ENCODE results near the gene BCL11B. TPM values are rescaled to one million over a fixed set of nuclear protein-coding genes. Genes with fewer than 3 reads are reported as not detected.

The BCL11B gene
- total and polyA plus RNA-seq, 2 donors from 2014 or later = 0.13 to 3.3 TPM

DNA sequence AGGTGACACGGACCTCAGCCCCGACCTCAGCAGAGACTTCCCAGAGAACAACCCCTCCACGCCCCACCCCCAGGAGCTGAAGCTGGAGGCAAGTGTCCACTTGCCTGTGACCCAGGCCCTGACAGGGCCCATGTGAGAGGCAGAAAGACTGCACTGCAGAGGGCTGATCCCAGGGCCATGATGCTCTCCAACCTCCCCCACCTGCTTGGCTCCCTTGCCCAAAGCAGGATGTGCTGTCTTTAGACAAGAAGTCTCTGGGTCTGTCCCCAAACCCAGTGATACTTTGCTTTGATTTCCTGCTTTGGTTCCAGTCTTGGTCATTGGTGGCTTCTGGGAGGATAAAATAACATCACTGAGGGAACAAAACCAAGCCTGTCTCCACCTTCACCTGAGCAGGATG is 59.4 kb downstream of the BCL11B start:
- Histone ChIP-seq H3K27ac (ENCODE audit: low read depth in 2 of 2, low read length in 2 of 2) (no peak overlapping the region), H3K36me3 (ENCODE audit: control insufficient read depth in 2 of 3, insufficient read depth in 3 of 3, low read length in 3 of 3) (no peaks in the 10 kb centered on the region), H3K4me1 (ENCODE audit: control insufficient read depth in 2 of 3, insufficient read depth in 2 of 3, low read depth in 1 of 3, low read length in 3 of 3) (peaks cover 0 to 2% (median 0%) of the 10 kb centered on the region in 3 donors), H3K9ac (ENCODE audit: low read length in 3 of 3) (no peak overlapping the region), H3K9me3 (ENCODE audit: control insufficient read depth in 2 of 3, insufficient read depth in 1 of 3, low read length in 3 of 3) (no peaks in the 10 kb centered on the region), H3K27me3 (ENCODE audit: control insufficient read depth, insufficient read depth, low read length) (no peaks in the 10 kb centered on the region), H3K4me3 (ENCODE audit: low read length in 3 of 3) (no peak overlapping the region)
- FAIRE-seq = no peak
- DNase-seq = no peak
- intact Hi-C loops (cut with DNase I) = no loop called here
- TF ChIP-seq, protein P1, sequence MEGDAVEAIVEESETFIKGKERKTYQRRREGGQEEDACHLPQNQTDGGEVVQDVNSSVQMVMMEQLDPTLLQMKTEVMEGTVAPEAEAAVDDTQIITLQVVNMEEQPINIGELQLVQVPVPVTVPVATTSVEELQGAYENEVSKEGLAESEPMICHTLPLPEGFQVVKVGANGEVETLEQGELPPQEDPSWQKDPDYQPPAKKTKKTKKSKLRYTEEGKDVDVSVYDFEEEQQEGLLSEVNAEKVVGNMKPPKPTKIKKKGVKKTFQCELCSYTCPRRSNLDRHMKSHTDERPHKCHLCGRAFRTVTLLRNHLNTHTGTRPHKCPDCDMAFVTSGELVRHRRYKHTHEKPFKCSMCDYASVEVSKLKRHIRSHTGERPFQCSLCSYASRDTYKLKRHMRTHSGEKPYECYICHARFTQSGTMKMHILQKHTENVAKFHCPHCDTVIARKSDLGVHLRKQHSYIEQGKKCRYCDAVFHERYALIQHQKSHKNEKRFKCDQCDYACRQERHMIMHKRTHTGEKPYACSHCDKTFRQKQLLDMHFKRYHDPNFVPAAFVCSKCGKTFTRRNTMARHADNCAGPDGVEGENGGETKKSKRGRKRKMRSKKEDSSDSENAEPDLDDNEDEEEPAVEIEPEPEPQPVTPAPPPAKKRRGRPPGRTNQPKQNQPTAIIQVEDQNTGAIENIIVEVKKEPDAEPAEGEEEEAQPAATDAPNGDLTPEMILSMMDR (IDR thresholded peaks at IDR 0.05; ENCODE audit: borderline replicate concordance, extremely low read depth, insufficient read depth) = no peak

DNA sequence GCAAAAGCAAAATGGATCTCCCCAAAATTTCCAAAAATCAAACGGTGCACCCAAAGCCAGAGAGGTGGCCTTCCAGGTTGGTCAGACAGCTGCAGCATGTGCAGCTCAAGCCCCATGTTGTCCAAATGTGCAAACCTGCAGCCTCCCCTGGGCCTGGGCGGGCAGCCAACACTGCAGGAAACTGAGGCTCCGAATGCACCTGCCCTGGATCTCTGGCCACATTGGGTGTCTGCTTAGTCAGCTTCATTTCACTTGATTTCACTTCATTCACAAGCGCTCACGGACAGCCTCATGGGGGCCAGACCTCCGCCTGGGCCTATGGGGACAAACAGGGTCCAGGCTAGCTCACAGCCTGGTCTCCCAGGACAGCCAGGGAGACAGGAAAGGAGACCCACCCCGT is 59.8 kb downstream of the BCL11B start:
- FAIRE-seq = no peak
- H3K9me3 ChIP-seq (ENCODE audit: control insufficient read depth in 2 of 3, insufficient read depth in 1 of 3, low read length in 3 of 3) = no peaks in the 10 kb centered on the region
- TF ChIP-seq, protein P1 (IDR thresholded peaks at IDR 0.05; ENCODE audit: borderline replicate concordance, extremely low read depth, insufficient read depth) = no peak
- intact Hi-C loops (cut with DNase I) = no loop called here
- H3K27ac ChIP-seq (ENCODE audit: low read depth in 2 of 2, low read length in 2 of 2) = no peak overlapping the region
- H3K36me3 ChIP-seq (ENCODE audit: control insufficient read depth in 2 of 3, insufficient read depth in 3 of 3, low read length in 3 of 3) = no peaks in the 10 kb centered on the region
- peaks cover 0 to 7% (median 0%) of the 10 kb centered on the region in 3 donors for H3K4me1 ChIP-seq (ENCODE audit: control insufficient read depth in 2 of 3, insufficient read depth in 2 of 3, low read depth in 1 of 3, low read length in 3 of 3)
- H3K4me3 ChIP-seq (ENCODE audit: low read length in 3 of 3) = no peak overlapping the region
- H3K27me3 ChIP-seq (ENCODE audit: control insufficient read depth, insufficient read depth, low read length) = no peaks in the 10 kb centered on the region
- no peak for DNase-seq
- no peak overlapping the region for H3K9ac ChIP-seq (ENCODE audit: low read length in 3 of 3)

DNA sequence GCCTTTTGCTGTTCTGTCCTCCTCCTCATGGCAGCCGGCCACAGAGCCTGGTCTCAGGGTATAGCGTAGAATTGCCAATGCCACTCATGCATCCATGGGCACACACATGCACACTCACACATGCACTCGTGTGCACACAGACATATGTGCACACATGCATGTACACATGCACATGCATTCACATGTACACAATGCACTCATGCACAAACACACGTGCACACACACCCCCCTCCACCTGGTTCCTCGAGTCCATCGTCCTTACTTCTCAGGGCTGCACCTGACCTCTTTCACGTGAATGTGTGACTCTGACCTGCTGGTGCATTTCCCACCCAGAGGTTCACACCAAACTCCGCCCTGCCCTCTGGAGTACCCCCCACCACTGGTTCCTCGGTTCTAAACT is 60.6 kb downstream of the BCL11B start:
- peaks cover 0 to 7% (median 0%) of the 10 kb centered on the region in 3 donors for H3K4me1 ChIP-seq (ENCODE audit: control insufficient read depth in 2 of 3, insufficient read depth in 2 of 3, low read depth in 1 of 3, low read length in 3 of 3)
- DNase-seq = no peak
- no peaks in the 10 kb centered on the region for H3K36me3 ChIP-seq (ENCODE audit: control insufficient read depth in 2 of 3, insufficient read depth in 3 of 3, low read length in 3 of 3)
- no peak overlapping the region for H3K27ac ChIP-seq (ENCODE audit: low read depth in 2 of 2, low read length in 2 of 2)
- H3K27me3 ChIP-seq (ENCODE audit: control insufficient read depth, insufficient read depth, low read length) = no peaks in the 10 kb centered on the region
- H3K9me3 ChIP-seq (ENCODE audit: control insufficient read depth in 2 of 3, insufficient read depth in 1 of 3, low read length in 3 of 3) = no peaks in the 10 kb centered on the region
- no peak overlapping the region for H3K9ac ChIP-seq (ENCODE audit: low read length in 3 of 3)
- intact Hi-C loops (cut with DNase I) = no loop called here
- TF ChIP-seq, protein P1 (IDR thresholded peaks at IDR 0.05; ENCODE audit: borderline replicate concordance, extremely low read depth, insufficient read depth) = no peak
- no peak for FAIRE-seq
- H3K4me3 ChIP-seq (ENCODE audit: low read length in 3 of 3) = no peak overlapping the region

DNA sequence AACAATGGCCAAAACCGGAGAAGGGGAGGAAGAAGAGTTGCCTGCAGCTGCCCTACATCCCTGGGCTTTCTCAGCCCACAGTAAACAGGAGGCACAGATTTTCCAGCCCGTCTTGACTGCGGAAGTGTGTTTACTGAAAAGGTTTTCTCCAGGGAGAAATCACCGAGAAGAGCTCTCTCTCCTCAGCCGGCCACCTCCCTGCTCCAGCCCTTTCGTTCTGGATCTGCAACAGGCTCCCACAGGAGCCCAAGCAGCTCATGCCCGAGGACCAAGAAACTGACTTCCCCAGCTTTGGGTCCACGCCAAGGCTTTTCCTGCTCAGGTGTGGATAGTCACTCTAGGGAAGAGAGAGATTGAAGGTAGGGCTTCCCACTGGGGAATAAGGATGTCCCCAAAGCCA is 61.7 kb downstream of the BCL11B start:
- no peak for FAIRE-seq
- no peak overlapping the region for H3K27ac ChIP-seq (ENCODE audit: low read depth in 2 of 2, low read length in 2 of 2)
- H3K9ac ChIP-seq (ENCODE audit: low read length in 3 of 3) = no peak overlapping the region
- H3K27me3 ChIP-seq (ENCODE audit: control insufficient read depth, insufficient read depth, low read length) = no peaks in the 10 kb centered on the region
- no peaks in the 10 kb centered on the region for H3K36me3 ChIP-seq (ENCODE audit: control insufficient read depth in 2 of 3, insufficient read depth in 3 of 3, low read length in 3 of 3)
- TF ChIP-seq, protein P1 (IDR thresholded peaks at IDR 0.05; ENCODE audit: borderline replicate concordance, extremely low read depth, insufficient read depth) = no peak
- no peak overlapping the region for H3K4me3 ChIP-seq (ENCODE audit: low read length in 3 of 3)
- no peaks in the 10 kb centered on the region for H3K9me3 ChIP-seq (ENCODE audit: control insufficient read depth in 2 of 3, insufficient read depth in 1 of 3, low read length in 3 of 3)
- no peak for DNase-seq
- intact Hi-C loops (cut with DNase I) = no loop called here
- peaks cover 0 to 7% (median 0%) of the 10 kb centered on the region in 3 donors for H3K4me1 ChIP-seq (ENCODE audit: control insufficient read depth in 2 of 3, insufficient read depth in 2 of 3, low read depth in 1 of 3, low read length in 3 of 3)
